GM21423 (cell line): Measurements from ENCODE around the gene SFXN1.

Experiments
- ATAC-seq: cut with Tn5 transposase; IDR thresholded peaks from one replicate; pipeline ENCODE4 v1.9.1; 2021; ENCODE audit warnings: mild to moderate bottlenecking, moderate library complexity; ENCODE audit not compliant: unreplicated experiment

The SFXN1 gene

GRCh38 chr5:175535796-175536195 lies 57.4 kb downstream of the SFXN1 start:
- no peak for ATAC-seq

- no peak for ATAC-seq
Observed at GRCh38 chr5:175538576-175538975, 60.2 kb downstream of the SFXN1 start.

- no peak for ATAC-seq
Observed at GRCh38 chr5:175539936-175540335, 61.6 kb downstream of the SFXN1 start.

GRCh38 chr5:175541264-175541663 lies 62.9 kb downstream of the SFXN1 start:
- no peak for ATAC-seq

- ATAC-seq, result no peak
Observed at GRCh38 chr5:175542232-175542965, 64.0 kb downstream of the SFXN1 start.

- ATAC-seq, result no peak
Observed at GRCh38 chr5:175542966-175543235, 64.5 kb downstream of the SFXN1 start.

- ATAC-seq, result no peak
Observed at GRCh38 chr5:175544108-175544511, 65.8 kb downstream of the SFXN1 start.

GRCh38 chr5:175544586-175544985 lies 66.2 kb downstream of the SFXN1 start:
- no peak for ATAC-seq

GRCh38 chr5:175547842-175548241 lies 69.5 kb downstream of the SFXN1 start:
- ATAC-seq, result no peak

- ATAC-seq, result no peak
Observed at GRCh38 chr5:175548626-175549311, 70.4 kb downstream of the SFXN1 start.

GRCh38 chr5:175550055-175550805 lies 71.9 kb downstream of the SFXN1 start:
- ATAC-seq, result no peak

GRCh38 chr5:175551266-175551665 lies 72.9 kb downstream of the SFXN1 start:
- no peak for ATAC-seq

GRCh38 chr5:175554296-175554695 lies 75.9 kb downstream of the SFXN1 start:
- no peak for ATAC-seq

- ATAC-seq, result no peak
Observed at GRCh38 chr5:175555168-175555785, 76.9 kb downstream of the SFXN1 start.

- ATAC-seq, result no peak
Observed at GRCh38 chr5:175556794-175557193, 78.4 kb downstream of the SFXN1 start.

- no peak for ATAC-seq
Observed at GRCh38 chr5:175557778-175558177, 79.4 kb downstream of the SFXN1 start.

GRCh38 chr5:175558801-175559480 lies 80.6 kb downstream of the SFXN1 start:
- no peak for ATAC-seq

GRCh38 chr5:175560011-175560410 lies 81.7 kb downstream of the SFXN1 start:
- ATAC-seq, result no peak

GRCh38 chr5:175561085-175561484 lies 82.7 kb downstream of the SFXN1 start:
- ATAC-seq, result no peak

GRCh38 chr5:175564716-175565115 lies 86.4 kb downstream of the SFXN1 start:
- ATAC-seq, result no peak

- ATAC-seq, result no peak
Observed at GRCh38 chr5:175566697-175567096, 88.3 kb downstream of the SFXN1 start.
